Dedifferentiated amniotic fluid mesenchymal stem cell (primary cell): ENCODE measurements around the gene ITK.

Experiments used
- DNase-seq: peaks from one replicate; pipeline ENCODE4 v3.0.0-alpha.2; 2016; ENCODE audit errors: extremely low spot score

Gene ITK

DNA sequence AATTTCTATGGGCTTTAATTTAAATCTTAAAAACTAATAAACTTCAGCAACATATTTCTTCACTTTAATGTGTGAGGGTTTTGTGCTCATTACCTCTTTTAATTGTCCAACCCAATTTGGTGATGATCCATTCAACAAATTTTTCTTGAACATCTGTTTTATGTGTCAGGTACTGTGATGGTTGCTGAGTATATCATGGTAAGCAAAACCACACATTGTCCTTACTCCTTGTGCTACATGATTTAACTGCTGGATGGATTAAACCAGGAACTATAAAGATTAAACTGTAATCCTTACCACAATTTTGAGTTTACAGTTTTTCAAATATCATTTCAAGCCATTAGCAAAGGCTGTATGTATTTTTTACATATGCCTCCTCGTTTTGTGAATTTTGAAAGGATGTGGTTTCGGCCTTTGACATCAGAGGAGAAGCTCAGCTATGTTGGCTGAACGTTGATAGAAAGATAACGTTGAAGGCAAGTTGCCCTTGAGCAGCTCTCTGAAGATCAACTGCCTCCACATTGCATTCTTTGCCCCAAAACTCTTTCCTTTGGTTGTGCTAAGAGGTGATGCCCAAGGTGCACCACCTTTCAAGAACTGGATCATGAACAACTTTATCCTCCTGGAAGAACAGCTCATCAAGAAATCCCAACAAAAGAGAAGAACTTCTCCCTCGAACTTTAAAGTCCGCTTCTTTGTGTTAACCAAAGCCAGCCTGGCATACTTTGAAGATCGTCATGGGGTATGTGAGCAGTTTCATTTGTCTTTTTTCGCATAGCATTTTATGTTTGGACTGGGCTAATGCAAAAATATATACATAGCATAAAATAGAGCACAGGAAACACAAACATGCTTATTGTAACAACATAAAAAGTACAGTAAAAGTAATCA lies at the start of gene ITK:
Gene ITK (plus strand): TSS at position 467 of the 891 bp plus-strand sequence. CDS start 138 bp downstream, at position 605.
- no peak for DNase-seq

DNA sequence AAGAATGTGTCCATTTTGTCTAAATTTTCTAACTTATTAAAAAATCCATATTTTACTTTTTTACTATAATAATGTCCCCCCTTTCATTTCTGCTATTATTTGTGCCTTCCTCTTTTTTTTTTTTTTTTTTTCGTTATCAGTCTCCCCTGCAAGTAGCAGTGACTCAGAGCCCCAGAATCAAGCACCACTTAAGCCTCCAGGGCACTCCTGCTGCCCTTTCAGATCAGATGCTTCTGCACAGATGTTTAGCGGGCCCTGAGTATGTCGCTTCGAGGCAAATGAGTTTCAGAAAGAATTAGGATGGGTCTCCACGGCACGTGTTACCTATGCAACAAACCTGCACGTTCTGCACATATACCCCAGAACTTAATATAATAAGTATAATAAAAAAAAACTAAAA lies 49.7 kb upstream of the ITK start:
- no peak for DNase-seq

DNA sequence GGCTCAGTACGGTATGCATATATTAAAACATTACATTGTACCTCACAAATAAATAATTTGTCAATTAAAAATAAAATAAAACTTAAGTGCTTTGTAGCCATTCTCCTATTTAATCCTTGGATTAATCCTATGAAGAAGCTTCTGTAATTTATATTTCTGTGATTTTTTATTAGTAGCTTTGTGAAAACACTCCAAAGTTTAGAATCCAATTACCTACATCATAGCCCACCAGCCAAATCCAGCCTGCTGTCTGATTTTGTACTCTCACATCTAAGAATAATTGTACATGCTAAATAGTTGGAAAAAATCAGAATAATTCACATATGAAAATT lies 48.4 kb upstream of the ITK start:
- DNase-seq: no peak

DNA sequence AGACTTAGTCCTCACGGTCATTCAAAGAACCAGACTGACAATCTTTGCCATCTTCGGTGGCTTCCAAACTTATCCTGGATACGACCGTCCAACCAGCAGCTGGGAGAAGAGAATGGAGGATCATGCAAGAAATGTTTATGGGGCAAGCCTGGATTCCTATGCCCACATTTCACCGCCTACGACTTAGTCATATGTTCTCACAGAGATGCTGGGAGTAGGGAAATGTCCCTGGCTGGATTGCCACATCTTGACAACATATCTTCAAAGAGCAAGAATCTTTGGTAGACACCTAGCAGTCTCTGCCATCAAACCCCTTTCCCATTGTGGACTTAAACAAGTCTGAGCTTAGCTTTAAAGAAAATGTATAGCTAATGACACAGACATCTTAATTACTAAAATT lies 42.9 kb upstream of the ITK start:
- no peak for DNase-seq

DNA sequence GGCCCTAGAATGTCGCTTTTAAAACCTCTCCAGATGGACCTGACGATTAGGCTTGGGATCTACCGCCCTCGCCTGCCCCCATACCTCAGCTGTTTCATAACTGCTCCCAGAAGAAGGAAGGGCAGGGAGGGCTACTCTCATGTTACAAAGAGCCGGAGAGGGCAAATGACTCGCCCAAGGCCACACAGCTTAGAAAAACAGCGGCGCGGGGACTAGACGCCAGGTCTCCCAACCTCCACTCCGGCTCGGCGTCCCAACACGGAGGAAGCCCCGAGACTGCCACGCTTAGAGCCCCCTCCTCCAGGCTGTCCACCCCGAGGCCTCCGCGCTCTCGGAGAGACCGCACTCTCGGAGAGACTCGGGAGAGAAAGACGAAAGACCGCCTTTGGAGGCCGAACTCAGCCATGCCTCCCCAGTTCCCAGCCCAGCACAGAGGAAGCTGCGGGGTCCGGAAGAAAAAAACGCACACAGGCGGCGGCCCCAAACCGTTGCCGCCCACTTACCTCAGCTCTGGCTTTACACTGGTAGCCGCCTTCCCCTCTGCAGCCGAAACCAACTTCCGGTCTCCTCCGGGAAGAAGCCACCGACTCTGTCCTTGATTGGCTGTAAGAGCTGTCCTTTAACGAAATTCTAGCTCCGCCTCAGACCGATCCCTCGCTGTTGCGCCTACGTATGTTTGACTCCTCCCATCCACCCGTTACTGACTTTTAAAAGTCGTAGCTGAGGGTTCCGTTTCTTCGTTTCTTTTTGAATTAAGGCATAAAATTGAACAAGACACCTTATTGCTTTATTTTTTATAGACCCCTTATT lies 38.1 kb upstream of the ITK start, which contains the start of gene MED7:
Gene MED7 (minus strand): TSS at position 549 of the 810 bp plus-strand sequence. CDS start 3,434 bp downstream, outside the sequence.
- DNase-seq: peak; percentile 100

DNA sequence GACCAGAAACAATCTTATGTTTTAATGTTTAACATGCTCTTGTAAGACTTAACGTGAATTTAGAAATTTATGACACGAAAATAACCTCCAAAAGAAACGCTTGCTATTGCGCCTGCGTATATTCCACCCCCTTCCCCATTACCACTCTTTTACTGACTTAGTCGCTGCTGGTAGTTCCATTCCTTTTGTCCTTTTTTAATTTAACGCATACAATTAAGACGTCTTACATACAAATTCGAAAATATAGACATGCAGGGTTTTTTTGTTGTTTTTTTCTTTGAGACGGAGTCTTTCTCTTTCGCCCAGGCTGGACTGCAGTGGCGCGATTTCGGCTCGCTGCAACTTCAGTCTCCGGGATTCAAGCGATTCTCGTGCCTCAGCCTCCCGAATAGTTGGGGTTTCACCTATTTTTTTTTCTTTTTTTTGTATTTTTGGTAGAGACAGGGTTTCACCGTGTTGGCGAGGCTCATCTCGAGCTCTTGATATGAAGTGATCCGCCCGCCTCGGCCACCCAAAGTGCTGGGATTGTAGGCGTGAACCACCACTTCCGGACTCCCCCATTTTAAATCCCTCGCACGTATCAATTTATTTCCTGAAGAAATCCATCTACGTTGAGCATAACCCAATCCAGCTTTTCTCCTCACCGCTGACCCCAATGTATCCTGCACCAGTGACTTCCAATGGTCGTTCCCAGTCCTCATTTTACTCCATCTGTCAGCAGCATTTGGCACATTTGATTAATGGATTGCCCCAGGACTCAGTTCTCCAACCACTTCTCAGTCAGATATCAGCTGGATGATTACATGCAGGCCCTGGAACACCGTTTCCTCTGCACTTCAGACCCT lies 37.3 kb upstream of the ITK start:
- peak; percentile 51 for DNase-seq

DNA sequence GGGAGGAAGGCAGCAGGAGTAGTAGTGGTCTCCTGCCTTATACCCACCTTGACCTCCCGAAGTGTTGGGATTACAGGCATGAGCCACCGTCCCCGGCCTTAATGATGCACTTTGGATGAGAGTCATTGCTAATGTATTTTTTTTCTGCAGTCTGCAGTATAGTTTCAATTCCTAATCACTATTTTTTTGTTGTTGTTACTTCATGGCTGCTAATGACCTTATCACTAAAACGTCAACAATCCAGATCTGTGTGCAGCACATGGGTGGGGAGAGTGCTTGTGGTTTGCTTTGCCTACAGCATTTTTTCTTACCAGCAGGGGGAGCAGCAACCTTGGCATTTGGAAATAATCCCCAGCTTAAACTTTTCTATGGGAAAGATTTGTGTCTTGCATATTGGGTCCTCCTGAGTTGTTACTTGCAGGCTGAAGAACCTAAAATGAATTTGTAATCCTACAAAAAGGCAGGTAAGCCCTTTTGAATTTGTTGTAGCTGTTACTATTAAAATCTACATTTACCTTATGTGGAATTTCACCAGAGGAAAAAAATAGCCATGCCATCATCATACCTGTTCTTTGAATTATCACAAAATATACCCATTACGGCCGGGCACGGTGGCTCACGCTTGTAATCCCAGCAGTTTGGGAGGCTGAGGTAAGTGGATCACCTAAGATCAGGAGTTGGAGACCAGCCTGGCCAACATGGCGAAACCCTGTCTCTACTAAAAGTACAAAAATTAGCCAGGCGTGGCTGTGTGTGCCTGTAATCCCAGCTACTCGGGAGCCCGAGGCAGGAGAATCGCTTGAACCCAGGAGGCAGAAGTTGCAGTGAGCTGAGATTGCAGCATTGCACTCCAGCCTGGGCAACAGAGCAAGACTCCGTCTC lies 31.7 kb upstream of the ITK start:
- peak; percentile 78 for DNase-seq

DNA sequence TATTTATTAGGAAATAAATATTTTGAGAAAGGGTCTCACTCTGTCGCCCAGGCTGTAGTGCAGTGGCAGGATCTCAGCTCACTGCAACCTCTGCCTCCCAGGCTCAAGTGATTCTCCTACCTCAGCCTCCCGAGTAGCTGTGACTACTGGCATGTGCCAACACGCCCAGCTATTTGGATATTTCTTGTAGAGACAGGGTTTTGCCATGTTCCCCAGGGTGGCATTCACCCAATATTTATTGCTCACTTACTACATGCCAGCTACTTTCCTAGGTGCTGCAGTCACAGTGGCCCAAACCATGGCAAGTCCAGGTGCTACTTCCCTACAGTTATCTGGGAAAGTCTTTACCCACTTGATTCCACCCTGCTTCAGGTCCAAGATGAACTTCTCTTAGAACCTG lies 29.6 kb upstream of the ITK start:
- no peak for DNase-seq

DNA sequence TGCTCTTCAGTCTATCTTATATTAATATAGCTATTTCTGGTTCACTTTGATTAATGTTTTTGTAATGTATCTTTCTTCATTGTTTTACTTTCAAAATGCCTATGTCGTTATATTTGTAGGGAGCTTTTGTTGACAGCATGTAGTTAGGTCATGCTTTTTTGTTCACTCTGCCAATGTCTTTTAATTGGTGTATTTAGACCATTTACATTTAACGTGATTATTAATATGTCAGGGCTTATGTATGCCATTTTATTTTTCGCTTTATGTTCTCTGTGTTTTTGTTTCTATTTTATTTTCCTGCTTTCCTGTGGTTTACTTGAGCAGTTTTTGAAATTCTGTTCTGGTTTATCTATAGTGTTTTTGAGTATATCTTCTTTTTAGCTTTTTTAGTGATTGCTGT lies 25.3 kb upstream of the ITK start:
- DNase-seq: no peak

DNA sequence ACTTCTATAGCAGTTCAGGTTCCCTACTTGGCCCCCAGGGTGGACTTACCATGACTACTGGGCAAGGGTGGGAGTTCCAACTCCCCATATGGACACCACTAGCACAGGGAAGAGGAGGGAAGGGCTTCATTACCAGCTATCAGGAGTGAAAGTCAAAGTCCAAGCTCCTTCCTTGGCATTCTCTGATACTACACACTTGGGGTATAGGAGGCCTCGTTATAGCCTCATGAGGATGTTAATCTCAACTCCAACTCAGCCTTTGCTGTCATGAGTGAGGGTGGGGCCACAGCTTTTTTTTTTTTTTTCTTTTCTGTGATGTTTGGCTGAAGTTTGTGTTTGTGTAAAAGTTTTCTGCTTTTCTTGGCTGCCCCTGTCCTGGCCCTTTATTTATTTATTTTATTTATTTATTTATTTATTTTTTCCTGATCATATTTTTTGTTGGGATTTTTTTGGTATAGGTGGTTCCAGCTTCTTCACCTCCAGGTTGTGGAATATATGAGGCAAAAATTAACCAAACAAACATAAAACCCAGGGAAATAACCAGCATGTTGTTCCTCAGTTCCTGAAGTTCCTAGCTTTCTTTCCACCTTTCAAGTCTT lies 23.2 kb upstream of the ITK start:
- DNase-seq: no peak

DNA sequence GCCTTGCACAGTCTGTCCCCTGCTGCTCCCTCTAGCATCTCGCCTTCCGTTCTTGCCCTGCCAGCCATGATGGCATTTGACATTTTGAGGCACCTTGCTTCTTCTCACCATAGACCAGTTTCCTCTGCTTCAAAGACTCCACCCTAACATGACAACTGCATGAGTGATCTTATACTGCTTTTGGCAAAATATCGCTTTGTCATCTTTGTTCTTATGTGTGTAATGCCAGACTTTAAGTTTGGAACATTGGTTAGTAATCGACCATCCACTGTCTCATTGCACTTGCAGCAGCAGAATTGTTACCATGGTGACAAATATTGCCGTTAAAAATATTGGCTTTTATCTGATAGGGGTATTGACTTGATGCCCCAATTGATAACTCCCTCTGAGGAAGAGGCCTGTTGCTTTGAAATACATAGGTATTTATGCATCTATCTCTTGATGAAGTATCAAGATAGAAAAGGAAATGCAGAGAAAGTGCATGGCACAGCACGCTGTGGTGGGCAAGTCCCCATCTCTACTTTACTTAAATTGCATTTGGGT lies 21.4 kb upstream of the ITK start:
- no peak for DNase-seq

DNA sequence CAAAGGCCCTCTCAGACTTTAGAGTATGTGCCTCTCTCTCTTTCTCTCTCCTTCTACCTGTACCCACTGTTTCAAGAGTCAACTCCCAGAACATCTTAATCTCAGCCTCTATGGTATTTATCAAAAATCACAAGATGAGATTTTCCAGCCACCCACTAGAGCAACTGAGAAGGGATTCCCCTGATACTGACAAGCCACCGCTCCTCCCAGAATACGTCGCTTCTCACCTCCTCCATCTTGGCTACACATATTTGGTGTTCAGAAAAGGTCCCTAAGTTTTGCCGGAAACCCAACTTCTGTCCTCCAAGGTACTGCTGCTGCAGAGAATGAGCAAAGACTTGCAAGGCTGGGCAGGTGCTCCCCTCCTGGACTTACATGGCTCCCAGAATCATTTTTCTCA lies 20.6 kb upstream of the ITK start:
- no peak for DNase-seq

DNA sequence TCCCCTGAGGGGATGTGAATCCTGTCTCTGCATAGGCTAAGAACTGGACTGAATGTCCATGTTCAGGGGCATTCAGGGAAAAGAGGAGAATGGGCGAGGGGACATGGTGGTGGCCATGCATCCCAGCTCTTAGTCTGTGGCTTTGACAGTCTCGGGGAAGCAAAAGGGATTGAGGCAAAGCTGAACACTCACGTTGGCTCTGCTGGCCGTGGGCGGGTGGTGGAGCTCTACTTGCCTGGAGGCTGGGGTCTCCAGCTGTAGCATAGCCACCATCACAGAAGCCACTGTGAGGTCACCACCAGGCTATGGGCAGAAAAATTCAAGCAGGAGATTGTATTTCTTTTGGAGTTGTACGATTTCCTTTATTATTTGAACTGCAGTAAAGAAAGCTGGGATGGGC lies 18.6 kb upstream of the ITK start:
- no peak for DNase-seq

DNA sequence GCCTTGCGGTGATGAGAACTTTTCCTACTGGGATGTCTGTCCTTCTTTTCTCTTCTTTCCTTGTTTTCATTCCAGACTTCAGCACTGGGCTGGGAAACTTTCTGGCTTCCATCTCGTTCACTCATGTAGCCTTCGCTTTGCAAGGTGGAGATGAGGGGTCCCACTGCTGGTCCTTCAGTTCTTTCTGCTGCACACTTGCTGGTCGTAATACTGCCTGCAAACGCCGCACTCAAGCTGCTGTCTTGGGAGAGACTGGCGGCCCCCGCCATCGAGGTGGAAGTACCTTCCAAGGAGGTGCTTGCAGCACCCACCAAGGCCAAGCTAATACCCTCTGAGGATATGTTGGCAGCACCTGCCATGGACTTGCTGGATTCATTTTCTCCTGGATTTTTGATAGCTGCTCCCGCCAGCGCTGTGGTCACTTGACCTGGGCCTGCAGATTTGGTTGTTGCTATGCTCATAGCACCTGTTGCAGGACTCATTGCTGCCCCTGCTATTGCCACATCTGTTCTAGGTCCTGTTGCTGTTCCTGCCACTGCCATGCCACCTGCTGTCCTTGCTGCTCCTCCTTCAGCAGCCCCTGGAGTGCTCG lies 17.6 kb upstream of the ITK start:
- DNase-seq: no peak

DNA sequence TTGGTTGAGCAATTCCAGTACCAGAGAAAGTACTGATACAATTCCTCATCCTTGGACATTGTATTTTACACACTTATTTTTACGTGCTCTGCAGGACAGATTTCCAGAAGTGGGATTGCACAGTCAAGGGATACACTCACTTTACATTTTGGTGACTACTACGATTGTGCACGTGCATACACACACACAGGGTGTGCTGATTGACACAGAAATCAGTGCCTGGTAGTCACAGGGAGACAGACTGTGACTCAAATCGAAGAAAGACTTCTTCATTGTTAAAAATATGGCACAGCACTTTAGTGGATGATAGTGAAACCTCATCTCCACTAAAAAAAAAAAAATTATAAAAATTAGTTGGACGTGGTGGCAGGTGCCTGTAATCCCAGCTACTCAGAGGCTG lies 16.1 kb upstream of the ITK start:
- DNase-seq: no peak

DNA sequence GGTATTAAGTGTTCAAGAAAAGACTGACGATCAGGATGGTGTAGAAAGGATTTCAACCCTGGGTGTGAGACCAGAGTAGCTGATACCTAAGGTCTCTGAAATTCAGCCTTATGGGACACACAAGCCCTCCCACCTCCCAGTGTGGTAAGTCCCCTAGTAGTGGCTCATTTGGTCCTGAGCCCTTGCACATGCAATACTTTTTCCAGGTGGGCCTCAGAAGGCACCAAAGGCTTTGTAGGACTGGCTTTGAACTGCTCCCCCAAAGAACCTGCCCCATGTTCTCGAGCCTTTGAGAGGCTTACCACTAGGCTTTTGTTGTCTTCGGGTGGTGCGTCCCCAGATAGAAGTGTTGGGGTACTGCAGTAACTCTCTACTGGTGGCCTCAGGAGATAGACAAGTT lies 15.4 kb upstream of the ITK start:
- DNase-seq: no peak

DNA sequence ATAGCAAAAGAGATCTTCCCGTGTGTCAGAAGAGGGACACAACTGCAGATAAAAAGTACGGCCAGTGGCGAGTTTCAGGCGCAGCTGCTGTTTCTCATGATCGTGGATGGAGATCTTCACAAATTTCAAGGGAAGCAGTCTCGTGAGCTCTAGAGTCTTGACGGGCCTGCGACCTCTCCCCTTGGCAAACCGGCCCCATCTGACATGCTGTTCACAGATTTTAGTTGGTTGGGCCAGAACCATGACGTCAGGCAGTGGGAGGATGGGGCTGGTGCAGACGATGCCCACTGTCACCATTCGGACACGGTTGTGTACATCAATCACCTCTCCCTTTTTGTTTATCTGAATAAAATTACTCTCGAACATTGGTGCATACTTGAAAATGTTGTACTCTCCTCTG lies 15.0 kb upstream of the ITK start:
- DNase-seq: no peak

DNA sequence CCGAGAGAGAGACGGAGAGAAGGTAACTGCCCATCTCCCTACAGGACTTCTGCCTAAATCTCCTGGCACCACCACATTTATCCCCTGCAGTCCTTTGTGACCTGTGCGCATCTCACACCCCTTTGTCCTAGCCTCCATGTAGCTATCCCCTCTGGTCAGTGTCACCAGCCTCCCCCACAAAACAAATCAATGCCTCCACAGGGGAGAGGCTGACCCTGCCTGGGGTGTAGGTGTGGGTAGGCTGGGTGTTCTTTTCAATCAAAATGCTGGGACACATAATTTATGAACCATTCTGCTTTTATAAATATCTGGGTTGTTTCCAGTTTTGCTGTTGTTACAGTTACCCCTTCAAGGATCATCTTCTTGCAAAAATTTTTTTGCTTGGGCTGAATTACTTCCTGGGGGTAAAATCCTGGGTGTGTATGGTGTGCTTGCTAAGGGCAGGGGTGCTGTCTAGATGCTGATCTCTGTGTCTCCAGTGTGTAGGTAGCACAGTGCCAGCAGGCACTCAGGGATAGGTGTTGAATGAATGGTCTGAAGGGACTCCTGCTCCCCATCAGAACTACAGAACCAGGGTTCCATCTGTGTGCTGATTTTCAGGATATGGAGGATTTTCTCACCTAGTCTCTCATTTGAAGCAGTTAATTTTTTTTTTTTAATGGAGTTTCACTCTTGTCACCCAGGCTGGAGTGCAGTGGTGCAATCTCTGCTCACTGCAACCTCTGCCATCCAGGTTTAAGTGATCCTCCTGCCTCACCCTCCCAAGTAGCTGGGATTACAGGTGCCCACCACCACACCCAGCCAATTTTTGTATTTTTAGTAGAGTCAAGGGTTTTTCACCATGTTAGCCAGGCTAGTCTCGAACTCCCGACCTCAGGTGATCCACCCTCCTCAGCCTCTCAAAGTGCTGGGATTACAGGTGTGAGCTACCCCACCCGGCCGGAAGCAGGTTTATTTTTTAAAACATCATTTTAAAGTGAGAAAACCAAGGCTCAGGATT lies 14.1 kb upstream of the ITK start, which contains the start of gene GARIN3:
Gene GARIN3 (minus strand): TSS at position 51 of the 1,000 bp plus-strand sequence. CDS start 96 bp downstream, outside the sequence.
- no peak for DNase-seq

DNA sequence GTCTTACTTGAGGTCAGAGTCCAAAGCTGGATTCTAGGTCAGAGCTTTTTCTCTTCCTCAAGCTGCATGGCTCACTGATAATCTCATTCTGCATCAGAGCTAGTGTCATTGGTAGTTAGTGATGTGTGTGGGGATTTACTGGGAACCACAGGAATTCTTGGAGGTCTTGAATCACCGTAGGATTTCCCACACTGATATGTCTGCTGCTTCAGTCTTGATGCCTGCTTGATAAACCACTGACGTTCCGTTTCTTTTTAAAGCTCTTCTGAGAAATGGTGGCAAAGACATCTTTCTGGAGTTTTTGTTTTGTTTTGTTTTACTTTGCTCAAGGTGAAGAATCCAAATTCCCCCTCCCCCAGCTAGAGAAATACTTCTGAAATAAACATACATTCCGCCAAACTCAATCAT lies 13.4 kb upstream of the ITK start:
- DNase-seq: no peak
